Mesenchymal stem cell (in vitro differentiated cells and primary cell): Measurements from ENCODE around the gene PLP1.

Experiments
- DNase-seq: peaks from one replicate; pipeline ENCODE4 v3.0.0-alpha.2; 2013
- H2AFZ ChIP-seq: one replicate; pipeline ENCODE4 v1.6.1; 2013; ENCODE audit warnings: low read depth, mild to moderate bottlenecking, control low read depth, inconsistent platforms, low read length, moderate library complexity
- H2AK5ac ChIP-seq: 2 replicates; pipeline ENCODE4 v1.6.1; 2013; ENCODE audit warnings: low read length, moderate library complexity, mild to moderate bottlenecking, inconsistent platforms; ENCODE audit not compliant: severe bottlenecking
- H2BK120ac ChIP-seq: one replicate; pipeline ENCODE4 v1.6.1; 2013; ENCODE audit warnings: low read depth, mild to moderate bottlenecking, inconsistent platforms, low read length, moderate library complexity
- H2BK12ac ChIP-seq, 2 experiments: one replicate each; pipeline ENCODE4 v1.6.1; 2013; ENCODE audit warnings: inconsistent platforms in 2 of 2, low read length in 2 of 2, mild to moderate bottlenecking in 2 of 2, moderate library complexity in 2 of 2, control low read depth in 1 of 2
- H2BK15ac ChIP-seq: one replicate; pipeline ENCODE4 v1.6.1; 2013; ENCODE audit warnings: mild to moderate bottlenecking, low read depth, inconsistent platforms; ENCODE audit not compliant: poor library complexity, severe bottlenecking
- H2BK5ac ChIP-seq: 2 replicates; pipeline ENCODE4 v1.6.1; 2013; ENCODE audit warnings: low read depth, mild to moderate bottlenecking, low read length, control low read depth, inconsistent platforms; ENCODE audit not compliant: poor library complexity, severe bottlenecking
- H3K14ac ChIP-seq, 2 experiments: one replicate each; pipeline ENCODE4 v1.6.1; 2013; ENCODE audit warnings: inconsistent platforms in 2 of 2, low read length in 2 of 2, control low read depth in 1 of 2, mild to moderate bottlenecking in 1 of 2, moderate library complexity in 1 of 2
- H3K18ac ChIP-seq, 2 experiments: one replicate each; pipeline ENCODE4 v1.6.1; 2013; ENCODE audit warnings: inconsistent platforms in 2 of 2, low read length in 2 of 2, control low read depth in 1 of 2, low read depth in 1 of 2, mild to moderate bottlenecking in 1 of 2
- H3K23ac ChIP-seq, 2 experiments: one replicate each; pipeline ENCODE4 v1.6.1; 2013; ENCODE audit warnings: inconsistent platforms in 2 of 2, low read length in 2 of 2, mild to moderate bottlenecking in 2 of 2, moderate library complexity in 2 of 2, control low read depth in 1 of 2
- H3K27ac ChIP-seq: 2 replicates; pipeline ENCODE4 v1.5.1; 2013; ENCODE audit warnings: mild to moderate bottlenecking, moderate library complexity, low read length, control low read depth, inconsistent platforms; ENCODE audit not compliant: poor library complexity, severe bottlenecking
- H3K27me3 ChIP-seq, 2 experiments: 2 replicates each; pipeline versions ENCODE4 v1.6.1 to v1.7.0; 2013; ENCODE audit warnings: low read length in 2 of 2, mild to moderate bottlenecking in 2 of 2, moderate library complexity in 2 of 2, control low read depth in 1 of 2, inconsistent platforms in 1 of 2; ENCODE audit not compliant: control insufficient read depth in 1 of 2, insufficient read depth in 1 of 2
- H3K36me3 ChIP-seq, 2 experiments: 2 replicates each; pipeline versions ENCODE4 v1.6.1 to v1.7.0; 2013; ENCODE audit warnings: low read length in 2 of 2, control low read depth in 1 of 2, inconsistent platforms in 1 of 2, low read depth in 1 of 2, mild to moderate bottlenecking in 1 of 2; ENCODE audit not compliant: insufficient read depth in 2 of 2, control insufficient read depth in 1 of 2
- H3K4ac ChIP-seq, 2 experiments: one replicate each; pipeline ENCODE4 v1.6.1; 2013; ENCODE audit warnings: inconsistent platforms in 2 of 2, low read length in 2 of 2, mild to moderate bottlenecking in 2 of 2, moderate library complexity in 2 of 2, control low read depth in 1 of 2, low read depth in 1 of 2
- H3K4me1 ChIP-seq: 2 replicates; pipeline ENCODE4 v1.6.1; 2013; ENCODE audit warnings: low read depth, low read length, control low read depth; ENCODE audit not compliant: control insufficient read depth, insufficient read depth
- H3K4me2 ChIP-seq: 2 replicates; pipeline ENCODE4 v1.6.1; 2013; ENCODE audit warnings: low read length, mild to moderate bottlenecking, inconsistent platforms; ENCODE audit not compliant: poor library complexity, severe bottlenecking
- H3K4me3 ChIP-seq, 2 experiments: 2 replicates each; pipeline versions ENCODE4 v1.5.1 to v1.7.0; 2013; ENCODE audit warnings: low read length in 2 of 2, mild to moderate bottlenecking in 2 of 2, control low read depth in 1 of 2, low read depth in 1 of 2; ENCODE audit not compliant: insufficient read depth in 1 of 2
- H3K79me1 ChIP-seq: replicated peaks from 2 replicates; pipeline ENCODE4 v1.6.1; 2013; ENCODE audit warnings: mild to moderate bottlenecking, control low read depth, low read length, inconsistent platforms; ENCODE audit not compliant: poor library complexity, severe bottlenecking
- H3K9ac ChIP-seq: 2 replicates; pipeline ENCODE4 v1.7.0; 2013; ENCODE audit warnings: mild to moderate bottlenecking, low read length, moderate library complexity
- H3K9me3 ChIP-seq: 2 replicates; pipeline ENCODE4 v1.7.0; 2013; ENCODE audit warnings: mild to moderate bottlenecking, low read length; ENCODE audit not compliant: control insufficient read depth
- H4K8ac ChIP-seq: one replicate; pipeline ENCODE4 v1.6.1; 2013; ENCODE audit warnings: inconsistent platforms, mild to moderate bottlenecking, low read length, moderate library complexity
- H4K91ac ChIP-seq: one replicate; pipeline ENCODE4 v1.6.1; 2013; ENCODE audit warnings: mild to moderate bottlenecking, low read length, inconsistent platforms
- WGBS: methylation state at CpG from one replicate; pipeline ENCODE4 v1.1.7; 2013; ENCODE audit warnings: mixed read lengths; 5-methylcytosine and 5-hydroxymethylcytosine counted together

Gene PLP1

GRCh38 chrX:103730796-103731493 is 45.7 kb upstream of the PLP1 start:
- H4K91ac ChIP-seq = no peak overlapping the region
- peak overlapping the region in 1 of 2 experiments; percentile 76 for H3K14ac ChIP-seq
- H2BK5ac ChIP-seq = no peak overlapping the region
- no peak overlapping the region for H3K4me2 ChIP-seq
- H3K4me1 ChIP-seq = no peaks in the 10 kb centered on the region
- no peak overlapping the region for H2BK12ac ChIP-seq
- peak; percentile 66 for DNase-seq
- no peak overlapping the region for H3K18ac ChIP-seq
- no peak overlapping the region for H2BK120ac ChIP-seq
- H3K27me3 ChIP-seq = peaks cover 5 to 56% of the 10 kb centered on the region in 2 experiments
- no peak overlapping the region for H3K4ac ChIP-seq
- WGBS = 25% methylated on average over 5 of the region's 8 CpGs
- H3K27ac ChIP-seq = peak overlapping the region; percentile 40
- H4K8ac ChIP-seq = no peak overlapping the region
- H3K9me3 ChIP-seq = no peaks in the 10 kb centered on the region
- H3K9ac ChIP-seq = peak overlapping the region; percentile 56
- no peaks in the 10 kb centered on the region for H3K79me1 ChIP-seq
- peak overlapping the region in 1 of 2 experiments; percentile 2 for H3K4me3 ChIP-seq
- H2AFZ ChIP-seq = no peak overlapping the region
- H3K23ac ChIP-seq = no peak overlapping the region
- H3K36me3 ChIP-seq = no peaks in the 10 kb centered on the region
- no peak overlapping the region for H2AK5ac ChIP-seq
- no peak overlapping the region for H2BK15ac ChIP-seq

DNA sequence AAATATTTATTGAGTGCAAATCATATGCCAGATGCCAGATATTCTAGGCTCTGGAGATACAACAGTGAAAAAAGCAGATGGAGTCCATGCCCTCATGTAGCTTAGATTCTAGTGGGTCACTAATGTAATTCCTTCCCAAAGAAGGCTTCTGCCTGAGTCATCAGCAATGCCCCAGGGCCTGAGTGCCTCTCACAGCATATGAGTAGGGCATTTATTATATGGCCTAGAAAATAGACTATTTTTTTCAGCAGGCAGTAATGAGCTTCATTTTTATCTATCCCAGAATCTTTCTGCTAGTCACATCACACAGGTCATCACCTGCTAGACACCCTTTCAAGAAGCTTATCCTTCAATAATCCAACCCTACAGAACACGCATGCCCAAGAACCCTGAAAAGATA is 43.6 kb upstream of the PLP1 start:
- H2BK12ac ChIP-seq = no peak overlapping the region
- H3K79me1 ChIP-seq = no peaks in the 10 kb centered on the region
- no peak overlapping the region for H2AK5ac ChIP-seq
- no peaks in the 10 kb centered on the region for H3K9me3 ChIP-seq
- no peak overlapping the region for H3K9ac ChIP-seq
- no peak overlapping the region for H4K91ac ChIP-seq
- no peak overlapping the region for H3K4ac ChIP-seq
- no peaks in the 10 kb centered on the region for H3K4me1 ChIP-seq
- no peak overlapping the region for H2BK15ac ChIP-seq
- H3K14ac ChIP-seq = no peak overlapping the region
- no peak overlapping the region for H3K18ac ChIP-seq
- peaks cover 0 to 52% of the 10 kb centered on the region in 2 experiments for H3K27me3 ChIP-seq
- H4K8ac ChIP-seq = no peak overlapping the region
- no peak overlapping the region for H3K27ac ChIP-seq
- DNase-seq = no peak
- no peak overlapping the region for H2BK120ac ChIP-seq
- WGBS = 91% methylated on average over 1 of the region's 1 CpG
- H2AFZ ChIP-seq = no peak overlapping the region
- no peak overlapping the region for H3K23ac ChIP-seq
- no peak overlapping the region for H2BK5ac ChIP-seq
- H3K36me3 ChIP-seq = no peaks in the 10 kb centered on the region
- no peak overlapping the region for H3K4me2 ChIP-seq
- H3K4me3 ChIP-seq = no peak overlapping the region

- H3K36me3 ChIP-seq = no peaks in the 10 kb centered on the region
- no peak overlapping the region for H2BK15ac ChIP-seq
- no peak overlapping the region for H3K18ac ChIP-seq
- no peaks in the 10 kb centered on the region for H3K4me1 ChIP-seq
- no peaks in the 10 kb centered on the region for H3K79me1 ChIP-seq
- no peak overlapping the region for H3K4me3 ChIP-seq
- no peak for DNase-seq
- H2AK5ac ChIP-seq = no peak overlapping the region
- WGBS = 74% methylated on average over 4 of the region's 4 CpGs
- no peak overlapping the region for H4K8ac ChIP-seq
- no peak overlapping the region for H2BK12ac ChIP-seq
- H3K4me2 ChIP-seq = no peak overlapping the region
- no peak overlapping the region for H3K9ac ChIP-seq
- peaks cover 0 to 47% of the 10 kb centered on the region in 2 experiments for H3K27me3 ChIP-seq
- H3K23ac ChIP-seq = no peak overlapping the region
- no peak overlapping the region for H4K91ac ChIP-seq
- H2AFZ ChIP-seq = no peak overlapping the region
- no peak overlapping the region for H2BK120ac ChIP-seq
- no peak overlapping the region for H3K27ac ChIP-seq
- no peak overlapping the region for H3K14ac ChIP-seq
- no peak overlapping the region for H2BK5ac ChIP-seq
- H3K4ac ChIP-seq = no peak overlapping the region
- H3K9me3 ChIP-seq = no peaks in the 10 kb centered on the region
Observed at GRCh38 chrX:103734125-103734760, 42.4 kb upstream of the PLP1 start.

DNA sequence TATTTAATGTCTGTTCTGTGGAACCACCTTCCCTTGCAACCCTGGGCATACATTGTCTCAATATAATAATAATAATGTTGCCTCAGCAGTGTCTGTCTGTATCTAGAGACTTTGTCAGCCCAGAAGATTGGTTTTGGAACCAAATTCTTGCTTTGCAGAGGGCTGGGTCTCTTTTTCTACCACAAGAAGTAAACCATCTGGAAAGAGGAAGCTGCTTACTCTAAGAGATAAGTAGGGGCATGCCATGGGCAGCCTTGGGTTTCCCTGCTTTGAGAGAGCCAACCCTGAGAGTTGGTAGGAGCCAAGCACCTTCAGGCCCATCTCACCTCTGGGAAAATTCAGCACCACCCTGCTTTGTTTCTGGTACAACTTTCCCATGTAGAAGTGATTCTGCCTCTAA is 38.9 kb upstream of the PLP1 start:
- Histone ChIP-seq H3K9ac (no peak overlapping the region), H3K18ac (no peak overlapping the region), H3K79me1 (no peaks in the 10 kb centered on the region), H3K4me3 (no peak overlapping the region), H3K4me2 (no peak overlapping the region), H3K4ac (no peak overlapping the region), H3K9me3 (no peaks in the 10 kb centered on the region), H2BK120ac (no peak overlapping the region), H2BK15ac (no peak overlapping the region), H3K27me3 (peaks cover 0 to 44% of the 10 kb centered on the region in 2 experiments), H4K91ac (no peak overlapping the region), H2AK5ac (no peak overlapping the region), H3K27ac (no peak overlapping the region), H3K23ac (no peak overlapping the region), H2BK5ac (no peak overlapping the region), H3K36me3 (no peaks in the 10 kb centered on the region), H3K4me1 (no peaks in the 10 kb centered on the region), H2AFZ (no peak overlapping the region), H3K14ac (no peak overlapping the region), H4K8ac (no peak overlapping the region), H2BK12ac (no peak overlapping the region)
- no peak for DNase-seq
